GM13977 (cell line): ENCODE results near the gene RTKN.
A peak's percentile ranks its signal among the peaks of the same experiment; 100 is the strongest.
"Not testable (repeated sequence)": the region's sequence is repeated elsewhere in the genome, so short reads cannot be mapped to it uniquely, and the experiment has no call there.

Experiments used
- DNase-seq: peaks from one replicate; pipeline ENCODE4 v3.0.0; 2012; ENCODE audit warnings: low spot score
- in situ Hi-C: fragments of 300-500 bp; cut with MboI; formaldehyde crosslinking; loops from one replicate; pipeline ENCODE4 v1.12.0; 2022; ENCODE audit warnings: low sequenced_read_pairs, low pct_unique_long_range_greater_than_20kb, mixed read lengths, inconsistent platforms; ENCODE audit not compliant: unreplicated experiment
- TF ChIP-seq, protein P1 (sequence below): IDR thresholded peaks from 2 replicates; pipeline ENCODE4 v1.5.1; 2012; ENCODE audit warnings: mild to moderate bottlenecking, control low read depth; ENCODE audit not compliant: insufficient read depth; ENCODE audit errors: extremely low read depth, missing control alignments

The RTKN gene

DNA sequence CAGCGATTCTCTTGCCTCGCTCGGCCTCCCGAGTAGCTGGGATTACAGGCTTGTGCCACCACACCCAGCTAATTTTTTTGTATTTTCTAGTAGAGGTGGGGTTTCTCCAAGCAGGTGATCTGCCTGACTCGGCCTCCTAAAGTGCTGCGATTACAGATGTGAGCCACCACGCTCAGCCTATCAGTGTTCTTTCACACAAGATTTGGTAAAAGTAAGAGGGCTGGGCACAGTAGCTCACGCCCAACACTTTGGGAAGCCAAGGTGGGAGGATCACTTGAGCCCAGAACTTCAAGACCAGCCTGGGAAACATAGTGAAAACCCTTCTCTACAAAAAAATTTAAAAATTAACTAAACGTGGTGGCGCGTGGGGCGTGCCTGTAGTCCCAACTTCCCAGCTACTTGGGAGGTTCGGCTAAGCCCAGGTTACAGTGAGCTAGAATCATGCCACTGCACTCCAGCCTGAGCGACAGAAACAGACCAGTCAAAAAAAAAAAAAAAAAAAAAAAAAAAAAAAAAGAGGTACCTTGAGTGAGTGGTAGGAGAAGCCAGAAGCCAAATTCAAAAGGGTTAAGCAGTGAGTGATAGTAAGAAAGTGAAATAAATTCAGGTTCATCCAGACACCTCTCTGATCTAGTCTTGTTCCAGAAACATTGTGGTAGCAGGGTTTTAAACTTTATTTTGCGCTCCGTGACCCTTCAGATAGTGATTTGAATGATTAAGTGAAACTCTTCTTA, 29.8 kb upstream of the RTKN start:
- in situ Hi-C loops: no loop called here
- TF ChIP-seq, protein P1, sequence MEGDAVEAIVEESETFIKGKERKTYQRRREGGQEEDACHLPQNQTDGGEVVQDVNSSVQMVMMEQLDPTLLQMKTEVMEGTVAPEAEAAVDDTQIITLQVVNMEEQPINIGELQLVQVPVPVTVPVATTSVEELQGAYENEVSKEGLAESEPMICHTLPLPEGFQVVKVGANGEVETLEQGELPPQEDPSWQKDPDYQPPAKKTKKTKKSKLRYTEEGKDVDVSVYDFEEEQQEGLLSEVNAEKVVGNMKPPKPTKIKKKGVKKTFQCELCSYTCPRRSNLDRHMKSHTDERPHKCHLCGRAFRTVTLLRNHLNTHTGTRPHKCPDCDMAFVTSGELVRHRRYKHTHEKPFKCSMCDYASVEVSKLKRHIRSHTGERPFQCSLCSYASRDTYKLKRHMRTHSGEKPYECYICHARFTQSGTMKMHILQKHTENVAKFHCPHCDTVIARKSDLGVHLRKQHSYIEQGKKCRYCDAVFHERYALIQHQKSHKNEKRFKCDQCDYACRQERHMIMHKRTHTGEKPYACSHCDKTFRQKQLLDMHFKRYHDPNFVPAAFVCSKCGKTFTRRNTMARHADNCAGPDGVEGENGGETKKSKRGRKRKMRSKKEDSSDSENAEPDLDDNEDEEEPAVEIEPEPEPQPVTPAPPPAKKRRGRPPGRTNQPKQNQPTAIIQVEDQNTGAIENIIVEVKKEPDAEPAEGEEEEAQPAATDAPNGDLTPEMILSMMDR: no peak
- peak; percentile 5 for DNase-seq

DNA sequence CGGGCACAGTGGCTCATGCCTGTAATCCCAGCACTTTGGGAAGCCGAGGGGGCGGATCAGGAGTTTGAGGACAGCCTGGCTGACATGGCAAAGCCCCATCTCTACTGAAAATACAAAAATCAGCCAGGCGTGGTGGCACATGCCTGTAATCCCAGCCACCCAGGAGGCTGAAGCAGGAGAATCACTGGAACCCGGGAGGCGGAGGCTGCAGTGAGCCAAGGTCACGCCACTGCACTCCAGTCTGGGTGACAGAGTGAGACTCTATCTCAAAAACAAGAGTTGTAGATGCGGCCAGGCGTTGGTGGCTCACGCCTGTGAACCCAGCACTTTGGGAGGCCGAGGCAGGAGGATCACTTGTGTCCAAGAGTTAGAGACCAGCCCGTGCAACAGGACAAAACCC, 29.0 kb upstream of the RTKN start:
- DNase-seq, in situ Hi-C loops: not testable (repeated sequence)

DNA sequence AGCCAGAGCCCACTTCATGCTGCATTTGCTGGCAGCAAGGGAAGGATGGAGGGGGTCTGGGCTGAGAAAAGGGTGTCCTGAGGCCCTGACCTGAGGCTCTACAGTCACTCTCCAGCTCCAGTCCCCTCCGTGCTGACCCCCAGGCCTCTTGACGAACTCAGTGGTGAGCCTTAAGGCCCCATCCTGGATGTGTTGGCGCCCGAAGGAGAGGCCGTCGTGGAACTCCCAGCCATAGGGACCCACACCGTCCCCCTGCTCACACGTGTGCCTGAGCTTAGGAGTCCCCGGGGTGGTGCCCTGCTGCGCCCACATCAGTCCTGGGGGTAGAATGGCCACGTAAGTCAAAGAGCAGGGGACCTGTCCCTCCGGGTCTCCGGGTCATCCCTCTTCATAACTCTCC, 22.7 kb upstream of the RTKN start:
- in situ Hi-C loops: no loop called here
- no peak for DNase-seq
- TF ChIP-seq, protein P1: no peak

DNA sequence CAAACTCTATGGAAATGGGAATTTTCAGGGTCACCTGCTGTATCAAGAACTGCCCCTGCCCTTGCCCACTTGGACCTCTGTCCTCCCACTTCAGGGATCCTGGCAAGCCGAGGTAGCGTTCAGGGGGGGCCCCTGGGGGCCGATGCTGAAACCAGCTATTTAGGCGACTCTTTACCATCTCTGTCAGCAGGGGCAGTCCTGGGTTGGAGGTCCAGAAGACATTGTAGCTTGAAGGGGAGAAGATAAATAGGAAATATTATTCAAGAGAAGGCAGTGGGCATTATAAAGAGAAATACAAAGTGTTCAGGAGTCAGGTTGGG, 21.0 kb upstream of the RTKN start:
- DNase-seq: no peak
- in situ Hi-C loops: no loop called here
- TF ChIP-seq, protein P1: no peak

DNA sequence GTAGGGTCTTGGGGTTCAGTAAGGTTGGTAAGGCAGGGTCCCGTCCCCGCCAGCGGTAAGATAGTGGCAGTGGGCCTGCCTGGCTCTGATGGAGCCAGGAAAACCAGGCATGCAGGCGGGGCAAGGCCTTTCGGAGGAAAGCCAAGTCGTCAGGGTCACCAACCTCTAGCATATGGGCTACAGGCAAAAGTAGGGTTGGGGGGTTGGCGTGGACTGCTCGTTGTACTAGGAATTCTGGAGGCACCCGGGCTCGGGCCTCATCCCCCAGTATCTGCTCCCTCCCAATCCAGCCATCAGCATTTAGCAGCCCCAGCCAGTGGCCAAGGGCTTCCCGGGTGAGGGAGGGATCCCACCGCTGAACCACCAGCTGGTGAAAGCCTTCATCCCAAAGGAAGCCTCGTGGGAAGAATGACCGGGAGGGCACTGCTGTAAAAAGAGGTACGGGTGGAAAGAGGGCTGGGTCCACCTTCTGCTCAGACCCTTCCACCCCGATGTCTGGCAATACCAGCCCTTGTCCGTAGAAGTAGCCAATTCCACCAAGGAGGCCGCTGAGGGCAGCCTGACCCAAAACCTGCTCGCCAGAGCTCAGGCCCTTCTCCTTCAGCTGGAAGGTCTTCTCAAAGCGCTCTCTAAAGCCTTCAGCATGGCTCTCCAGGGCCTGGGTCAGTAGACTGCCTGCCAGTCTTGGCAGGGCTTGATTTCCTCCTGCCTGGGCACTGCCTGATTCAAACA, 20.5 kb upstream of the RTKN start:
- in situ Hi-C loops: no loop called here

DNA sequence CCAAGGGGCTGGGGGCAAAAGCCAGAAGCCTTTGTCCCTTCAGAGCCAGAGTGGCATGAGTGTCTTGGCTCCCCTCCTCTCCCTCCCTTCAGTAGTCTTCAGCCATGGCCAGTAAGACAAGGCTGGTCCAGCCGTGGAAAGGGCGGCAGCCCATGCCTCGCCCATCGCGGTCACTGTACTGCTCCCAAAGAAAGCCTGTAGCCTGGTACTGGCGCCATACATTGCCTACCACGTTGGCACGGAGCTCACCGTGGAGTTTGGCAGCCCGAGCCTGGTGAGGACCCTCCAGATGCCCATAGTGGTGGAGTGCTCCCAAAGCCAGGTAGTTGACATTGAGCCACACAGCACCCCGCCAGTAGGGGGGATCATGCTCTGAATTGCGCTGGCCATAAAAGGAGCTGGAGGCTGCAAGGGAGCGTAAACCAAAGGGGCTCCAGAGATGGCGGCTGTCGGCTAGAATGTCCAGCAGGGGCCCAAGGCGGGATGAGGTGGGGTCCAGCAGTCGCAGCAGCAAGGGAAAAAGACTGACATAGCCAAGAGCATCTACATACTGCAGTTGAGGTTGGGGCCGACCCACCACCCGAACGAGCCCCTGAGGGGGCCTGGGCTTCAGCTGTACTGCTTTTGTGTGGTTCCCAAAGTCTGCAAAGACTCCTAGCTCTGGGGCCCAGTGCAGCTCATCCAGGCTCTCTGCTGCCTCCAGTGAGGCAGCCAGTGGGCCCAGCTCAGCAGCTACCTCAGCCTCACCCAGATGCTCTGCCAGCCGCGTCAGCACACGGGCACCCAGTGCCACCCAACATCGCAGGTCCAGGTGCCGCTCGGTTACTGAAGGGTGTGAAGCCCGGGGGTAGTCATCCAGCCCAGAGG, 19.7 kb upstream of the RTKN start:
- no peak for DNase-seq

More for the DNA sequence above, 20.5 kb upstream of the RTKN start:
- TF ChIP-seq, protein P1: no peak
- no peak for DNase-seq

DNA sequence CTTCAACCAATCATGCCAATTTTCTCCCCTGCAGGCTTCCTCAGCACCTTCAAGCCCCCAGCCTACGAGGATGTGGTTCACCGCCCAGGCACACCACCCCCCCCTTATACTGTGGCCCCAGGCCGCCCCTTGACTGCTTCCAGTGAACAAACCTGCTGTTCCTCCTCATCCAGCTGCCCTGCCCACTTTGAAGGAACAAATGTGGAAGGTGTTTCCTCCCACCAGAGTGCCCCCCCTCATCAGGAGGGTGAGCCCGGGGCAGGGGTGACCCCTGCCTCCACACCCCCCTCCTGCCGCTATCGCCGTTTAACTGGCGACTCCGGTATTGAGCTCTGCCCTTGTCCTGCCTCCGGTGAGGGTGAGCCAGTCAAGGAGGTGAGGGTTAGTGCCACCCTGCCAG, 18.4 kb upstream of the RTKN start:
- DNase-seq, in situ Hi-C loops: not testable (repeated sequence)

More for the DNA sequence above, 19.7 kb upstream of the RTKN start:
- TF ChIP-seq, protein P1: peak; percentile 33
- in situ Hi-C loops: no loop called here

DNA sequence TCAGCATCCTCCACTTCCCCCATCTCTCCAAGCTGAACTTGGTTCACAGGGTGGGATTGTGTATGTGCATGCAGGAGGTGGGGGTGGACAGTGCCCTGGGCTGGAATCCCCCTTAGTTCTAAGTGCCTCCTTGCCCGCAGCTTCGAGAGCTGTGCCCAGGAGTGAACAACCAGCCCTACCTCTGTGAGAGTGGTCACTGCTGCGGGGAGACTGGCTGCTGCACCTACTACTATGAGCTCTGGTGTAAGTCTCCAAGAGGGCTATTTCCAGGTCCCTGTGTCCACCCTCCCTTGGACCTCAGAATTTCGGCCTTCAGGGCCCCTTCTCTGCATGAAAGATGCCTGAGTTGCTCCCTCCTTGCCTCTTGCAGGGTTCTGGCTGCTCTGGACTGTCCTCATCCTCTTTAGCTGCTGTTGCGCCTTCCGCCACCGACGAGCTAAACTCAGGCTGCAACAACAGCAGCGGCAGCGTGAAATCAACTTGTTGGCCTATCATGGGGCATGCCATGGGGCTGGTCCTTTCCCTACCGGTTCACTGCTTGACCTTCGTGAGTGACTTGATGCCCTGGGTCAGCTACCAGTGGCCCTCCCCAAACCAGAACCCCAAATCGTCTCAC, 17.9 kb upstream of the RTKN start:
- in situ Hi-C loops, DNase-seq: not testable (repeated sequence)
